CD4-positive, alpha-beta T cell treated with Interleukin-1 beta for 1 hour (primary cell): Measurements from ENCODE around the gene UCMA.
A peak's percentile ranks its signal among the peaks of the same experiment; 100 is the strongest.
"Not testable (repeated sequence)": the region's sequence is repeated elsewhere in the genome, so short reads cannot be mapped to it uniquely, and the experiment has no call there.

Experiments
- DNase-seq, 2 donors: peaks; one replicate each; pipeline ENCODE4 v3.0.0-alpha.2; 2020 to 2022

The UCMA gene, protein sequence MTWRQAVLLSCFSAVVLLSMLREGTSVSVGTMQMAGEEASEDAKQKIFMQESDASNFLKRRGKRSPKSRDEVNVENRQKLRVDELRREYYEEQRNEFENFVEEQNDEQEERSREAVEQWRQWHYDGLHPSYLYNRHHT

GRCh38 chr10:13234172-13234571 lies at the start of gene UCMA:
Gene UCMA (minus strand): TSS chr10:13234374. CDS start chr10:13234258, 116 bp downstream.
- no peak for DNase-seq

- DNase-seq: not testable (repeated sequence)
Measured at GRCh38 chr10:13282348-13282747, 48.2 kb upstream of the UCMA start.

DNA sequence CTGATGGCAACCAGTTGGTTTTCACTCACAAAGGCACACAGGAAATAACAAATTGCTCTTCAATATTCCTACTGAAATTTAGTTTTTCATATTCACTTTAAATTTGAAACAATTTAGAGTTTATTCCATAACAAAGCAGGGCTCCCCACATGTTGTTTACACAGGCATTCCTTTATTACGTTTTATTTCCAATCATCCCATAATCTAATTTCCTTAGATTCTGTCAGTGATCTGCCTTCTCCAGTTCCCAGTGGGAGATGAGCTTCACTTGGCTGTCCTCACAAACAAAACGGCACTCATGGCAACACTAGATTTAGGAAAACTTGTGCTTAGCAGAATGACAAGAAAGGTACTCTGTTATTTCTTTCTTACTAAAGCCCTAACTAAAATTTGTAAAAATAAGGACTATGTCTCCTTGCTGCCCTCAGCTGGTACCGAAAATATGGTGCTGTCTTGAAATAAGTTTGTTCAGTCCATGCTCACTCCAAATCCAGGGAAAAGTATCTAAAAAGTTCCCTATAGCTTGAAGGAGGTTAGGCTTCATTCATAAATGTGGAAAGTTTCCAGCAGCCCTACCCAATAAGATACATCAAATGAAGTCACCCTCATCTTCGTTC lies 42.7 kb upstream of the UCMA start:
- DNase-seq: no peak

DNA sequence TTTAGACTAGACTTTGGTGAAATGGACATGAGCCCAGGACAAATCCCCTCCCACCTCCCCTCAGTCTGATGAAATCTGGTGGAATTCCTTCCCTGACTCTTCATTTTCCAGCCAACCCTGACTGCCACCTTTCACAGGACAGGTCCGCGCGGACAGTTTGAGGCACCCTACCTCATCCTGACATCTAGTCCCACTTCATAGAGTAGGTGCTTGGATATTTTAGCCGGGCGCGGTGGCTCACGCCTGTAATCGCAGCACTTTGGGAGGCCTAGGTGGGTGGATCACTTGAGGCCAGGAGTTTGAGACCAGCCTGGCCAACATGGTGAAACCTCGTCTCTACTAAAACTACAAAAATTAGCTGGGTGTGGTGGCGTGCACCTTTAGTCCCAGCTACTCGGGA lies 42.0 kb upstream of the UCMA start:
- DNase-seq: not testable (repeated sequence)

DNA sequence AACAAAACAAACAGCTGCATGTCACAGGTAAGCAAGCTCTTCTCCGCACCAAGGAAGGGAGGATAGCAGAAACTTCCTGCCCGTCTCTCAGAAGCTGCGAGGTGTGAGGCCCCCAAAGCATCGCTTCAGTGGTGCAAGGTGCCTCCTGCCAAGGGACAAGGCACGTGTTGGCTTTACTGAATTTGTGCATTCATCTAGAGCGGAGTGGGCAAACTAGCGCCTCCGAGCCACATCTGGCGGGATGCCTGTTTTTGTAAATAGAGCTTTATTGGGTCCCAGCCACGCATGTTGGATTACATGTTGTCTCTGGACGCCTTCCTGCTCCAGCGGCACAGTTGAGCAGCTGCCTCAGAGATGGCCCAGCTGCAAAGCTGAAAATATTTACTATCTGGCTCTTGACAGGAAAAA lies 38.0 kb upstream of the UCMA start:
- DNase-seq: no peak

DNA sequence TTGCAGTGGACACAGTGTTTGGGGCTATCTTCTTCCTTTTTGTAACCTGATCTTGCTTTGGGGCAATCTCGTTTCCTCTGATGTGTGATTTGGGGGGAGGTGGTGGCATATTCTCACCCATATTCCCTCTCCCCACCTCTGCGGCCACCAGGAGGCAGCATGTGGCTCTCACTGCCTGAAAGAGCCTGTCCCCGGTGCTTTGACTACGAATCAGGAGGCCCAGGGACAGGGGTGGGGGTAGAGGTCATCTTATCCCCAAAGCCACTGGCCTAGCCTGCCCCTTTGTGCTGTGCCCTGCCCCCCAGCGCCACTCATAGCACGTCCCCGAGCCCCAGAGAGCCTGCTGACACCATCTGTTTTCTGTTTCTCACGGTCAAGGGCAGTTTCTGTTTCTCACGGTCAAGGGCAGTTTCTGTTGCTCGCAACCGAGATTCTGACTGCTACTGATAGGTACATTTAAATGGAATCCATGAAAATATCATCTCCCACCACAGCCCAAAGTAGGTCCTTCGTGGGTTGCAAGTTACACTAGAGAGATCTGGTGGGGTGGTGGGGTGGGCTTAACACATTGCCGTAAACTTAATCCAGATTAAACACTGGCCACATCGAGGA lies 37.5 kb upstream of the UCMA start:
- DNase-seq: peak; percentile 59 to 63

DNA sequence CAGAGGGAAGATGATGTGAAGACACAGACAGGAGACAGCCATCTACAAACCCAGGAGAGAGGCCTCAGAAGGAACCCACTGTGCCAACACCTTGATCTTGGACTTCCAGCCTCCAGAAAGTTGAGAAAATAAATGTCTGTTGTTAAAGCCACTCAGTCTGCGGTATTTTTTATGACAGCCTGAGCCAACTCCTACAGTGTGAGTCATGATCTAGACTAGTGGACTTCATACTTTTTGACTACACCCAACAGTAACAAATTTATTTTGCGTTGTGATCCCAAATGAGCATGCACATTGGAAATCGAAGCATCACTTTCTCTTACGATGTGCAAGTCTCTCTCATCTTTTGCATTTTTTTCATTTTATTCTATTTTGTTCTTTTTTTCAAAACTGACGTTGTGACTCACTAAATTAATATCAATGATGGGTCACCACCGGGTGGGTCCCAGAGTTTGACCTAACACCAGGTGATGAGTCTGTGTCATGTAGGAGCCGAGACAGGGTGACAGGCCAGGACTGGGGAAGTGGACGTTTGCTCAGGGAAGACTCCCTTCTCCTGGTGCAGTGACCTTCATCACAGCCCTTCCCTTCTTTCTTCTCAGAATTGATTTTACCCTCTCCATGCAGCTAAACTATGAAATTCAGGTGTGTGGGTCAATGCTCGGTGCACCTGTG lies 36.8 kb upstream of the UCMA start:
- no peak for DNase-seq

DNA sequence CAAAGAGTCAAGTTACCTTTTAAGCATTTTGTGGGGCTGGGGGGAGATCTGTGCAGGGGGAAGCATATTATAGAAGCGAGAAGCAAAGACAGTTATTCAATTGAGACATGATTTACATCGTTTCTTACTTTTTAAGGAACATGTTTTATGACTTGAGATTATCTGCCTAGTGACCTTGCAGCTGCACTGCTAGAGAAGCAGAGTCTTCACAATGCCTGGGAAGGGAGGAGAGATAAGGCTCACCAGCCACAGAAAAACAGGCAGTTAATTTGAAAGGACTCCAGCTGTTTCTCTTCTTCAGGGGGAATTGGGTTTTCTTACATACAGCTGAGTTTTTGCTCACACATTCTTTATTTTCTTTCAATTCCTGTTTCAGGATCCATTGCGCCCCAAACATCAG lies 34.7 kb upstream of the UCMA start:
- no peak for DNase-seq

GRCh38 chr10:13268310-13268709 lies 34.1 kb upstream of the UCMA start:
- no peak for DNase-seq

GRCh38 chr10:13263591-13263990 lies 29.4 kb upstream of the UCMA start:
- no peak for DNase-seq

- DNase-seq: no peak
Measured at GRCh38 chr10:13262433-13262832, 28.3 kb upstream of the UCMA start.

DNA sequence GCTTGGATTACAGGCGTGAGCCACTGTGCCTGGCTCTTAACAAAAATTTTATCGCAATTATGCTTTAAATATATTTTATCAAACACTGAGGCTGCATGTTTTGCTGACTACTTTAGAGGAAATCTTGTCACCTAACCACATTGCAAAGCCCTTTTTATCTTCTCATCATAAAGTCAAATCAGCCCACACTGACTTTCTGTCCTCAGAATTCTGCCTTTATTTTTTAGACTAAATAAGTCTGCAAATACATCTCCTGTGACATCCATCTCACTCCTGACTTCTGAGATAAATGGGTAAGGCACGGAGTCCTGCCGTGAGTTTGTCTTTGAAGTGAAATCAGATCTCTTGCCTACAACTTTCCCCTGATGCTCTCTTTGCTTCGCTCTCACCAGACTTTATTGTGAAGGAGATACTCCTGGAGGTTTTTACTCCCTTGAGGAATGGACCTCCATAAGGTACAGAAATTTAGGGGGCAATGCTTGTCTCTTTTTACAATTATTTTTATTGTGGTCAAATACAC lies 23.5 kb upstream of the UCMA start:
- DNase-seq: no peak

GRCh38 chr10:13256627-13257026 lies 22.5 kb upstream of the UCMA start:
- no peak for DNase-seq

DNA sequence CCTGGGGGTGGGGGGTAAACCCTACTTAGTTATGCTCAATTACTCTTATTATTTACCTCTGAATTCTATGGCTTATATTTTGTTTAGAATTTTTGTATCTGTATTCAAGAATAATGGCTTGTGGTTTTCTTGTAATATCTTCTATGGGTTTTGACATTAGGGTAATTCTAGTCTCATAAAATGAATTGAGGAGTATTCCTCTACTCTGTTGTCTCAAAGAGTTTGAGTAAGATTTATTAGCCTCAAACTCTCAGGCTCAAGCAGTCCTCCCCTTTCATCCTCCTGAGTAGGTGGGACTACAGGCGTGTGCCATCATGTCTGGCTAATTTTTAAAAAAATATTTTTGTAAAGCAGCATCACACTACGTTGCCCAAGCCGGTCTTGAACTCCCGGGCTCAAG lies 19.6 kb upstream of the UCMA start:
- DNase-seq: no peak

DNA sequence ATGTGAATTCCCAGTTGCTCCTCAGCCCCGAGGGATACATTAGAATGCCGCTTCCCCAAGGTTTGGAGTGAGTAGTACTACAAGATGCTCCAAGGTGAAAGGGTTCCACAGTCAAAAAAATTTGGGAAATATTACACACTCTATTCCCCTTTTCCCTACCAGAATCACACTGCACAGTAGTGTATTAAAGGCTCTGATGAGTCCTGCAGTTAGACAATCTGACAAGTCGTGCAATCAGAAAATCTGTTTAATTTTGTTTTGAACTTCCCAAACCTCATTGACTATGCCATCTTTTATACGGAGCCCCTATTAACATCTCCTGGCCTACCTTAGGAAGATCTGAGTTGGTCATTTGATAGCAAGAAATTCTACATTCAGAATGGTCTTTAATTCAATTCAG lies 13.6 kb upstream of the UCMA start:
- DNase-seq: no peak

GRCh38 chr10:13247246-13247645 lies 13.1 kb upstream of the UCMA start:
- no peak for DNase-seq

GRCh38 chr10:13242260-13242659 lies 8.1 kb upstream of the UCMA start:
- DNase-seq: not testable (repeated sequence)

- DNase-seq: no peak
Measured at GRCh38 chr10:13241613-13242012, 7.4 kb upstream of the UCMA start.

- no peak for DNase-seq
Measured at GRCh38 chr10:13239923-13240322, 5.7 kb upstream of the UCMA start.

DNA sequence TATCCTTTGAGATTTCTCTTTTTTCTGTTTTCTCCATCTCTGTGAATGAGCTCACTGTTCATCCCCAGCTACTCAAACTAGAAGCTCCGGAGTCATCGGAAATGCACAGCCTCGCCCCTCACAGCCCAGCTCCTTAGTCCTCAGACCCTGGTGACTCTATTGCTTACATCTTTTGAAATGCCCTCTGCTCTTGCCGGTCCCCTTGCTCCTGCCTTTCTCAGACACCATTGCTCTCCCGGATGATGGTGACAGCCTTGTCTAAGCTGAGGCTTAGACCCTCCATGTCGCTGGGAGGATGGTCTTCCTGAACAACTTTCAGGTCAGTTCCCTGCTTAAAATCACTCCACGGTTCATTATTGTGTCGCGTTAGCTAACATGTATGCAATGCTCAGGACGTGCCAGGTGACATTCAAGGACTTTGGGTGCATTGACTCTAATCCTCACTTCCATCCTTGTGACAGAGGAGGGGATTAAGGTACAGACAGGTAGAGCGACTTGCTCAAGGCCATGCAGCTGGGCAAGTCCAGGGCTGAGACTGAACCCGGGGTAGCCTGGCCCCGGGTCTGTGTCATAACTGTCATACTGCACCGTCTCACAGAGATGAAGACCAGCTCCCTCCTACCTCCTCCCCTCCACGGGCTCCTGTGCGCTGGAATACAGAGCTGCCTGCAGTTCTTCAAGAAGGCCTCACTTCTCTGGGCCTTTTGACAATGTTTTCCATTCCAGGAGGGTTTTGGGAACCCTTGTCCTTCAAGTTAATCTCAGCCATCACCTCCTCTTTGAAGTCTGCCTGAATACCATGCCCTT lies 4.3 kb upstream of the UCMA start:
- DNase-seq: no peak

- no peak for DNase-seq
Measured at GRCh38 chr10:13236638-13237037, 2.5 kb upstream of the UCMA start.

GRCh38 chr10:13234736-13235135 lies 562 bp upstream of the UCMA start:
- not testable (repeated sequence) for DNase-seq

GRCh38 chr10:13233358-13233757 lies 816 bp downstream of the UCMA start:
- no peak for DNase-seq
